HG03039 (cell line): Measurements from ENCODE around the gene C1R.

Experiments used
- ATAC-seq: cut with Tn5 transposase; IDR thresholded peaks from one replicate; pipeline ENCODE4 v1.9.1; 2021; ENCODE audit warnings: mild to moderate bottlenecking, moderate library complexity; ENCODE audit not compliant: unreplicated experiment

C1R gene

DNA sequence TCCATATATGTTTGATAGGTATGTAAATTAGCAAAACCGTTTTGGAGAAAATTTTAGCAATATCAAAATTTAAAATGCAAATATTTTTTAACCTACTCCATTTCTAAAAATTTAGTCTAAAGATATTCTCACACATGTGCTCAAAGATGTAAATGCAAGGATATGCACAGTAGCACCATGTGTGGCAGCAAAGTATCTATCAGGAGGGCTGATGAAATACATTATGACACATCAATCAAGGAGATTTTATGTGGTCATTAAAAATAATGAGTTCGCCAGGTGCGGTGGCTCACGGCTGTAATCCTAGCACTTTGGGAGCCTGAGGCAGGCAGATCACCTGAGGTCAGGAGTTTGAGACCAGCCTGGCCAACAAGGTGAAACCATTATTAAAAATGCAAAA, 8.0 kb upstream of the C1R start:
- ATAC-seq = no peak

DNA sequence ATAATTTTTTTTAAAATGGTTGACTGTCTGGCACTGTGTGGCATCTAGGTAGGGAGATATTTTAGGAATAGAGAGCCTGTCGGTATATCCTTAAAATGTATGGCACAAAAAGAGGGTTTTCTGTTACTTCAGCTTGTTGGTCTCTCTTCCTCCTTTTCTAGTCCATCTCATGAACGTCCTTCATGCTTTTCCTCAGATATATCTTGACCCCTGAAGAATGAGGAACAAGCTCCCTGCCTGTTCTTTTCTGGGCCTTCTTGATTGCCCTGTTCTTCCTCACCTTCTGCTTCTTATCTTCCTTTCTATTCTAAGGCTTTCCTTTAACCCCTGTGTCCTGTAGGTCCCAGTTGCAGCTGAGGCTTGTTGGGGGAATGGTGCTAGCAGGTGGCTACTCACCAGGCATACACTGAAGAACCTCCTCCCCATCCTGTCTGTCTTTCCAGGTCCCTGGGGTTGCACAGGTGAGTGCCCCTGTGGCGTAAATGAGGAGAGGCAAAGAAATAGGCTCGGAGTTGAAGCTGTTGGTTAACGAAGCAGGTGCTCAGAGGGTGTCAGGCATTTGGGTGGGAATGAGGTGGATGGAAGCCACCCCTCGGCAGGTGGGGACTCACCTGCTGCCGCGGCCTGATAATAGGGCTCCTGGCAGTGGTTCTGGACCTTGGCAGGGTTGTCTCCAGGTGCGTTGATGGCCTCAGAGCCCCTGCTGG, 7.2 kb upstream of the C1R start:
- no peak for ATAC-seq

DNA sequence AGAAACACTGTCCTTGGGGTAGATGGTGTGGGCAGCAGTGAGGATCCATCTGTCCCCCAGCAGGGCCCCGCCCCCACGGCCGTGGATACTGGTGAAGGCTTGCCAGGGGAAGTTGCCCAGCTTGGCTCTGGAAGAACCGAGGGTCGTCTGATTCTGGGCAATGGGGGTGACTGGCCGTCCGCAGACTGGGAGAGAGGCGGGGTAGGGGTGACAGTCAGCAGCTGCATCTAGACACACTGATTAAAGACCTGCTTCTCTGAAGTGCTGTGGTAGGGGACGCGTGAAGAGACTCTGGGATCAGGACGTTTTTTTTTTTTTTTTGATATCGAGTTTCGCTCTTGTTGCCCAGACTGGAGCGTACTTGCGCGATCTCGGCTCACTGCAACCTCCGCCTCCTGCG, 4.7 kb upstream of the C1R start:
- no peak for ATAC-seq

DNA sequence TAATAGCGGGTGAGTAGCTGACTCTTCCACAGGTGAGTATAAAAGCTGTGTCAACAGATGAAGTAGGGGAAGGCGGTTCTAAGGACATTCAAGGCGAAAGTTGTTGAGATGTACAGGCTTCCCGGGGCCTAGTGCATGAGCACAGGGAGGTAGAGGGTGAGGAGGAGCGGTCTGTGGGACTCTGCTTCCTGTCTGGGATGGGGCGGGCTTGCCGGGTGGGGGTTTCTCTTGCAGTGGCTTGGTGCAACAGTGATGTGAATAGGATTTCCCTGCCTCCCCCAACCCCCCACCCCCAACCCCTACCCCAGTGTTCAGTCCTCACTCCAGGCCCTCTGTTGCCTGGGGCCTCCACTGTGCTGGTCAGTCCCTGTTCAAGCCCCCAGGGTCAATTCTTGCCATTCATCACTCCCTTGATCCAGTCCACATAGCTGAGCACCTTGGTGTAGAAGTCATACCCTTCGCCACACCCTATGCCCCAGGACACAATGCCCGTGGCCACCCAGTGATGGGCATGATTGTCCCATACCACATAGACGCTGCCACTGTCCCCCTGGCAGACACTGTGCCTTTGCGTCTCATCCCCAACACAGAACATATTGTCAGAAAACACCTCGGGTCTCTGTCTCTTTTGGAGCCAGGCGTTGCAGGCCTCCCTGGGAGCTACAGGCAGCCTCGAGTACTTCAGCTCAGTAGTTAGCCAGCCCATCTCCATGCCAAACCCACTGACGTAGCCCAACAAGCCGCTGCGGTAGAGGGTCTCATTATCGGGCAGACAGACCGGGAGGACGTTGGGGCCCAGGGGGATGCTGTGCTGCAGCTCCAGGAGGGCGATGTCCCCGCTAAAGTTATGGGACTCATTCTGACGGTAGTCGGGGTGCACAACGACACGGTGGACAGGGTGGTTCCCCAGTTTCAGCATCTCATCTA, 4.0 kb upstream of the C1R start:
- no peak for ATAC-seq

DNA sequence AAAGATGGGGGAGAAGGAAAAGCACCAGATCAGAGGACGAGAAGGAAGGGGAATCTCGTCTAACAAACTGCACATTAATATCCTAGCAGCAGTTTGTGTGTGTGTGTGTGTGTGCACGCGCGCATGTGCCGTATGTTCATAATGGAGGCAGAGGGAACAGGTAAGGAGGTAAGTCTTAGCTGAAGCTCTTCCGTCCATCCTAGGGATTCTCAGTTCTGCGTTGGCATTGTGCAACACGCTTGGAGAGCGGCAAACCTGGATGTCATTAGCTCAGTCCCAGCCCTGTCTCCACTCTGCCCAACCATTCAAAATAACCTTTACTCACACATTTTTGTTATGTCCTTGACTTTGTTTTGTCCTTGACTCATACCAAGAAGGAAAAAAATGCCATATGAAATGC, 1.6 kb upstream of the C1R start:
- no peak for ATAC-seq

DNA sequence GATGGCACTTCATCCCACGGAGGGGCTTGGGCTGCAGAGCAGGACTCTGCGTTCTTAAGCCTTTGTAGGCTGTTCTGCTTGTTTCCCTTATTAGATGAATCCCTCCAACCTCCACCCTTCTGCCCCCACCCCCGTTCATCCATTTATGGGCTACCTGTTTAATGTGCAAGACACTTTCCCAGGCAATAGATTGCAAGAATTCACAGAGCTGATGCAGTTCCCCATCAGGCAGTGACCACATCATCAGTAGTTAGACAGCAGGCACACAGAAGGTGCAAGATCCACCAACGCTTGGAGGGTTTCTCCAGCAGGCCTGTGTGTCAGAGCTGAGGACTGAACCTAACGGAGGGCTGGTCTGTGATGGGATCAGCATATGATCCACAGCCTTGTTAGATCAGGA, 1.2 kb upstream of the C1R start:
- ATAC-seq = no peak

DNA sequence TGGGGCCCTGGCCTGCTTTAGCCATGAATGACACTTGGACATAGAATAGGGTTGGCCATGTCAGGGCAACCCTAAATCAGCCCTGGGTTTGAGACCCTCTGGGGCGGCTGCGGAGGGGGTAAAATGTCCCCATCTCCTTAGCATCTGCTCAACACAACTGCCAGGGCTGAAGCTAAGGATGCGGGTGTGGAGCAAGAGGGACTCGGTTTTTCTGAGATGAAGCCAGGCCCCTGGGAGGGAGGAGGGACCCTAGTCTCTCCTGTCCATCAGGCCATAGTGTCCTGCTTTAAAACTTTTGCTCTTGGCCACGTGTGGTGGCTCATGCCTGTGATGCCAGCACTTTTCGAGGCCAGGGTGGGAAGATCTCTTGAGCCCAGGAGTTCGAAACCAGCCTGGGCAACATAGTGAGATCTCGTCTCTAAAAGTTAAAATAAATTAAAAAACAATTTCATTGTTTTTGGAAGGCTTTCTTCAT, 778 bp upstream of the C1R start:
- ATAC-seq = no peak

DNA sequence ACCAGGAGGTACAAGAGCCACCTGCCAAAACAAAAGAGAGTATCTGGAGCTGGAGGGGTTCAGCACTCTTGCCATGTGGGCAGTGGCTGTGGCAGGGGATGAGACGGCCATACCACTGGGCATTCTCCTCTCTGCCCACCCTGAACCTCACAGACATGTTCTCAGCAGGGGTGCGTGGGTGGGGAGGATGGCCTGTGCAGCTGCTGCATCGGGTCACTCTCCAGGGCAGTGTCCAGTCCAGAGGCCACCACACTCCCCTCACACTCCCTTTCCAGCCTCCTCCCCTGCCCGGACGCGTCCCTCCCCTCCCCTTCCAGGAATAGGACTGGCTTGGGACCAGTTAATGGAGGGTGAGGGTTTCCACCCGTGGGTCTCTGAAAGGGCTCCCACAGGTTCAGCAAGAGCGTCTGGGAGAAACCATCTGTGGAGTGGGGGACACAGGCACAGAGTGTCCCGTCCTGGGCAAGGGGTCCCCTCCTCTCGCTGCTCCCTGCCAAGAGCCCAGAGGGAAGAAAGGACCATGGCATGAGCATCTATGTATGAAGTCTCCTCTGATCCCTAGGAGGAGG, 501 bp downstream of the C1R start:
- ATAC-seq = no peak

DNA sequence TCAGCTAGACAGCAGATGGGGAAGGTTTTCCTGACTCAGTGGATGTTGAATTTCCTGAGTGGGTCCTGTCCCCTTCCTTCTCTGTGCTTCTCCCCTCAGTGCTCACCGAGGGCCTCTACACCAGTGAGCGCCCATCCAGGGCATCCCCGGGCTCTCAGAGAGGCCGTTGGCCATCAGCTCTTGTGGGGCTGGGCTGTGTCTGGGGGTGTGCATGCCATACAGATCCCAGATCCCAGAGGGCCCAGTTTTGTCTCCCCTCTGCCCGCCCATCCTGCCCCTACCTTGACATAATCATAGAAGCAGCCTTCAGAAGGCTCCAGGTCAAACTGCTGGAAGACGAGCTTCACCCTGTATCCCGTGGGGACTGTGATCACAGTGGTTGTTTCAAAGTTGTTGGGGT, 1.1 kb downstream of the C1R start:
- no peak for ATAC-seq

DNA sequence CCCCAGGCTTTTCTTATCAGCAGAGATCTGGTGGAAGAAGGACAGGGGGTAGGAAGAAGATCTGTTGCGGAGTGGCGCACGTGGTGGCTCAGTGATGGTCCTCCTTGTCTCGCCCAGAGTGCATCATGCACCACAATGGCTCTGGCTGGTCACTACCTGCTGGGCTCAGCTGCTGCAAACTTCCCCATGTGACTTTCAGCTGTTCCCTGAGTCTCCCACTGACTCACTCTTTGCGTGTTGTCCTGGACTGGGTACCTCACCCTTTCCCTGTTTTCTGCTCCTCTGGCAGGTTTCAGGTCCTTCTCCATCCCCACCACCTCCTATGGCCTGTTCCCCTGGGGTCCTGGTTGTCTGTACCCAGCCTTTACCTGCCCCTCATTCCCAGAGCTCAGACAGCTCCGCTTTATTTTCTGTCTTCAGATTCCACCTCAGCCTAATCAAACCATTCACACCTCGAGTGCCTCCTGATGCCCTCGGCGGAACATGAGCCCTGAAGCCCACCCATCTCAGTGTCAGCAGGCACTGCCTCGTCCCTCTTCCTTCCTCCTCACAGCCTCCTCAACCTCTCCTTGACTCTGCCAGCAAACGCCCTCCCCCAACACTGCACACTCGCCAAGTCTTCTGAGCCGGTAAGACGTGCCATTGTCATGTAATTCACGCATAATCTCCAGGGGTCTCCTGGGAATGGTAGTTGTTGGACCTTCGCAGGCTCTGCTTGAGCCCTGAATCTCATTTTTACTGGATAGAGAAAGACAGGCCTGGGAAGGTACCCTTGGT, 1.8 kb downstream of the C1R start:
- ATAC-seq = no peak

DNA sequence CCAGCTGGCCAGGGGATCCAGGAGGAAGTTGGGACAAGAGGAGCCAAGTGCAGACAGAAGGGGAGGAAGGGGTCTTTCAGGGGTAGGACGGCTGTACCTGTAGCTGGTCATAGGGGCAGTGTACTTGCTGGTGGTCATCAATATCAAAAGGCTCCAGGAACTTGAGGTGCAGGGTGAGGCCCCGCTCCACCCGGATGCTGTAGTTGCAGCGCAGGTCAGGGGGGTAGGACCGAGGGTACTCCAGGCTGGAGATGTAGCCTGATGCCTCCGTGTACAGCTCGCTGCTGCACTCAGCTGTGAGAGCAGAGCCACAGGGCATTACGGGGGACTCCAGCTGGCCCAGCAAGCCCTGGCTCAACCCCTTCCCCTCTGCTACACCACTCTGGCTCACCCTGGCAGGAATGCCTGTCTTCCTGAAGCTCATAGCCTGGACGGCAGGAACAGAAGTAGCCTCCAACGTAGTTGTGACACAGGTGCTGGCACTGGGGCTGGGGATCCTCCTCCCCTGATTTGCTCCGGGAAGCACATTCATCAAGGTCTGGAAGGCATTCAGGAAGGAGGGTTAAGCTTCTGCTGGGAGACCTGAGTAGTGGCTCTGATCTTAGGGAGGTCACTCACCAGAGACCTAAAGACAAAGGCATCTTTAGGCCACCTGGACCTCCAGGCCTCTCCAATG, 2.9 kb downstream of the C1R start:
- ATAC-seq = no peak

DNA sequence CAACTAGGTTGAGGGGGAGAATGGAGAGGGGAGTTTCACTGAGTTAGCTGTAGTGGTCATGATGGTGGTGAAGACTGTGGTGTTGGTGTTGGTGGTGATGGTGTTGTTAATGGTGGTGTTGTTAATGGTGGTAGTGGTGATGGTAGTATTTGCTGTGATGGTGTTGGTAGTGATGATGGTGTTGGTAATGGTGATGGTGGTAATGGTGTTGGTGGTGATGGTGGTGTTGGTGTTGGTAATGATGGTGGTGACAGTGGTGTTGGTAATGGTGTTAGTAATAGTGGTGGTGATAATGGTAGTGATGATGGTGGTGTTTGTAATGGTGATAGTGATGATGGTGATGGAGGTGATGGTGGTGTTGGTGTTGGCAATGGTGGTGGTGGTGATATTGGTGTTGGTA, 9.1 kb downstream of the C1R start:
- no peak for ATAC-seq

DNA sequence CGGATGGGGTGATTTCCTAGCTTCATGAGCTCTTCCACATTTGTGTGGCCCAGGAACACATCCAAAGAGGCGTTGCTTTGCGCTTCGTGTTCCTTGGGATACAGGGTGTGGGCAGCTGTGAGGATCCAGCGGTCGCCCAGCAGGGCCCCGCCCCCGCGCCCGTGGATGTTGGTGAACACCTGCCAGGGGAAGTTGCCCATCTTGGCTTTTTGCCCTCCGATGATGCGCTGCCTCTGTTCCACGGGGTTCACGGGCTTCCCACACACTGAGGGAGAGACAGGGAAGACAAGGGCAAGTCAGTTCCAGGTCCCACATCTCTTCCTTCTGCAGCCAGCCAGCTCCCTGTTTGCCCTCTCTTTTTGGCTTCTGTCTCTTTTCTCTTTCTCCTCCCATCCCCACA, 11.2 kb downstream of the C1R start:
- ATAC-seq = no peak

DNA sequence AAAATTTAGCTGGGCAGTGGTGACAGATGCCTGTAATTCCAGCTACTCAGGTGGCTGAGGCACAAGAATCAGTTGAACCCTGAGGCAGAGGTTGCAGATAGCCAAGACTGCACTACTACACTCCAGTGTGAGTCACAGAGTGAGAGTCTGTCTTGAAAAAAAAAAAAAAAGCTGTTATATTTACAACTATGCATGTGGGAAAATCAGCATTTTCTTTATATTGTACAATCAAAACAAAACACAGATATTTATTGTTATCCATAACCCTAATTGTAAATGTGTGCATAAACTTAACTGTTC, 12.5 kb downstream of the C1R start:
- ATAC-seq = no peak

DNA sequence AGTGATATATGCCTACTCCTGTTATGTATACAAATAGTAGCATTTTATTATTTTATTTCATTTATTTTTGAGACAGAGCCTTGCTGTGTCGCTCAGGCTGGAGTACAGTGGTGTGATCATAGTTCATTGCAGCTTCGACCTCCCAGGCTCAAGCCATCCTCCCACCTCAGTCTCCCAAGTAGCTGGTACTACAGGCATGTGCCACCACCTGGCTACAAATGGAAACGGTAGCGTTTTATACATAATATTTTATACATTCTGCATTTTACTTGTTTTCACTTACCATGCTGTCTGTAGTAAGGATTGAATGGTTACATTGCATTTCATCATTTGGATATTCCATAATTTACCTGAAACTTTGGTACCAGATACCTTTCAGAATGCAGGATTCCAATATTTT, 14.1 kb downstream of the C1R start:
- no peak for ATAC-seq

DNA sequence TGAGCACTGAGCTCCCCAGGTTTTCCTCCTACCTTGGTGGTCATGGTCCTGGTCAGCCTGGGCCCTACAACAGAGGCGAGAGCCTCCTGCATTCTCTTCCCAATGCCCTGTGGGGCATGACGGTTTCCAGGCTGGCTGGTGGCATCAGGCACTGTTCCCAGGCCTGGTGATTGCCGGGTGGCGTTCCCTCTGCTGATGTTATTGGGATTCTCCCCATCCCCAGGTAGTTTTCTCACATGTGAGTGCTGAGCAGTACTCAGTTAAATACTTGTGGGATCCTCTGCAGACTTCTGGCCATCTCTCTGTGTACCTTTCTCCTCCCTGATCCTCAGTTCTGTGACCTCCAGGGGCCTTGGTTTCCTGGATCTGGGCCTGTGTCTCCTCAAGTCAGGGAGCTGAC, 15.8 kb downstream of the C1R start:
- no peak for ATAC-seq

DNA sequence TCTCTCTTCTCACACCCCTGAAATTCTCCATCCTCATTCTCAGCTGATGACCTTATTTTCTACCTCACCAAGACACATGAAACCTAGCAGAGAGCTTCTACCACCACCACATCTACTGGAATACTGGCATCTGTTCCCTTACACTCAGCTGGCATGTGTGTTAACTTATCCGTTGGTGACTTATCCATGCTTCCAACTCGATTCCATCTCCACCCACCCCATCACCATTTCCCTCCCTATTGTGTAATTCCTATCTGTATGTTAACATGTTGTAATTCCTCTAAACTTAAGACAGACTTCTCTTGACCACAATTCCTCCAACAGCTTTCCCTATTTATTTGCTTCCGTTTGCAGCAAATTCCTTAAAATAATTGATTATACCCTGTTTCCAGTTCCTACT, 16.3 kb downstream of the C1R start:
- no peak for ATAC-seq

DNA sequence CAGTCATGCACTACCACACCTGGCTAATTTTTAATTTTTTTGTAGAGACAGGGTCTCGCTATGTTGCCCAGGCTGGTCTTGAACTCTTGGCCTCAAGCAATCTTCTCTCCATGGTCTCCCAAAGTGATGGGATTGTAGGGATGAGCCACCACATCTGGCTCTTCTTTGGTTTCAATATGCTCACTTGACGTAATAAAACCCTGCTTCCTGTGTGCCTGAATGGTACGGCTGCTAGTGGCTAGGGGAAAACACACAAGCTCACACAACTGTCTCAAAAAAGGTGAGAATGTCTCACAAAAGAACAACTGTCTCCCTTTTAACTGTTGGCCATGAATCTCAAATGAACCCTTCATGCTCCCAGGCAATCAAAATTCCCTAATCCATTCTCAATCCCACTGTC, 16.7 kb downstream of the C1R start:
- ATAC-seq = no peak

DNA sequence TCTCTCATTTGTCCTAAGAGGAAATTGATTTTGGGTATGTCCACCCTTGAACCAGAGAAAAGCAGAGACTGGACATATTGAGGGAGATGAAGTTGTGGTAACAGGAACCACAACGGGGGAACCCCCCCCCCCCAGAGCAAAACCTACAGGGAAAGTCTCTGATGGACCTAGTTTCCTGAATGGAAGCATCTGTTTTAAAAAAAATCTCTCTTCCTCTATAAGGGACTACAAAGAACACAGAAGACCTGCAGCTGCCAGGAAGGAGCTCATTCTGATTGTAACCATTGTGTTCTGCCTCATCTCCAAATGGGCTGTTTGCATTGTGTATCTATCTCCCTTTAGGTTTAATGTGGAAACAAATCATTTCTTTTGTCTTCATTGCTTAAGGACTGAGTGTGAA, 18.3 kb downstream of the C1R start:
- ATAC-seq = no peak

DNA sequence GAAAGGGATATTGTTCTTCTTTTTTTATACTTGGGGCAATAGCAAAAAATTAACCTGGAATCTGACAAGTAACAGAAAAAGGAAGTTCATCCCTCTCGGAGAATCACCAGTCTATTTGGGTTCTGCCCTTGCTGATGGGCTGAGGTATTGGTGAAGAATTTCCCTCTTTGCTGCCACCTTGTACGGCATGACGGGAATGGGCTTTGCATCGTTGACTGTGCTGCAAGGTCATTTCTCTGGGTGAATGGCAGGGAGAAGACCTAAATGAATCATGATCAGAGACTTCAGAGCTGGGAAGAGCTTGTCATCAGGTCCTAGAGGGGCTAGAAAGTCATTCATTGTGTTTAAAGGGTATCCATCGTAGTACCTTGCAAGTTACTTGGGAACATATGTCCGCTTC, 19.7 kb downstream of the C1R start:
- no peak for ATAC-seq

DNA sequence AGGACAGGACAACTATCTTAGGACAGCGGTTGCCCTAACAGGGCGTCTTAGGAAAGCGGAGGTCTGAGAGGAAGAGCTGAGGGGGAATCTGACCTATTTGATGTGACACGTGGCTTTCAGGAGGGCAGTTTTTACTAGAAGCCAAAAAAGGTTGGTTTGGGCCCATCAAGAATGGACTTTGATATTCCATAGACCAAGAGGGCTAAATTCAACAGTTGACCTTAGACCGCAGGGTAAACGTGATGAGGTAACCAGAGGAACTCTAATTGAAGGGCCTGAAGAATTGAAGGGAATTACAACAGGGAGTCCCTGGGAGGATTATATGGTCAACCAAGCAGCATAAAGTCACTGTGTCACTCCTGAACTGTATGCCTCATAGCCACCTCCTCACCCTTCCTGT, 20.2 kb downstream of the C1R start:
- no peak for ATAC-seq
